ENCODE measurements around the gene DEFB132. TPM values are rescaled to one million over a fixed set of nuclear protein-coding genes. Genes with fewer than 3 reads are reported as not detected.

Gene DEFB132
- total RNA-seq, 1 donor from 2014 or later: not detected

DNA sequence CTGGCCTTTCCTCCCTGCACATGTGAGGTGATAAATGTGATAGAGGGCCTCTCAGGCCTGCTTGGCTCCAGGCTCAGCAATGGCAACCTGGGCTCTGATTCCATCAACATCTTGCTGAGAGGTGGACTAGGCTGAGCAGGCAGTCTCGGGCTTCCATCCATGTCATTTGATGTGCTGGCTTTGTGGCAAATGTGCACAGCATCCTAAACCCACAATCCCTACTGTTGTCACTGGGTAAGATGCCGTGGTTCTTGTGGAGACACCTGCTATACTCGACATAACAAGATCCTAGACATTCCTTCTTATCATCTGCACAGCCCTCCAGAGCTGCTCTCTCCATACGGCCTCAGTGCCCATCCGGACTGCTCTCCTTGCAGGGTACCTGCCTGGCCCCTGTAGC lies 37.1 kb downstream of the DEFB132 start:
- no peaks in the 10 kb centered on the region for H3K36me3 ChIP-seq (ENCODE audit: control insufficient read depth in 3 of 3, insufficient read depth in 3 of 3, low read length in 3 of 3)
- H3K27ac ChIP-seq (ENCODE audit: low read depth, low read length): no peak overlapping the region
- no peaks in the 10 kb centered on the region for H3K9me3 ChIP-seq (ENCODE audit: control insufficient read depth in 3 of 3, low read length in 3 of 3)
- H3K9ac ChIP-seq (ENCODE audit: low read depth in 1 of 3, low read length in 3 of 3): no peak overlapping the region
- no peak overlapping the region for H3K4me3 ChIP-seq (ENCODE audit: low read length in 3 of 3)
- H3K4me1 ChIP-seq (ENCODE audit: control insufficient read depth in 3 of 3, insufficient read depth in 3 of 3, low read length in 3 of 3): peaks cover 22 to 35% (median 29%) of the 10 kb centered on the region in 3 donors
- H3K27me3 ChIP-seq (ENCODE audit: control insufficient read depth in 3 of 3, insufficient read depth in 3 of 3, low read length in 3 of 3): no peaks in the 10 kb centered on the region

- Histone ChIP-seq H3K4me3 (ENCODE audit: low read length in 3 of 3) (no peak overlapping the region), H3K27me3 (ENCODE audit: control insufficient read depth in 3 of 3, insufficient read depth in 3 of 3, low read length in 3 of 3) (no peaks in the 10 kb centered on the region), H3K9me3 (ENCODE audit: control insufficient read depth in 3 of 3, low read length in 3 of 3) (no peaks in the 10 kb centered on the region), H3K27ac (ENCODE audit: low read depth, low read length) (no peak overlapping the region), H3K36me3 (ENCODE audit: control insufficient read depth in 3 of 3, insufficient read depth in 3 of 3, low read length in 3 of 3) (no peaks in the 10 kb centered on the region), H3K9ac (ENCODE audit: low read depth in 1 of 3, low read length in 3 of 3) (no peak overlapping the region), H3K4me1 (ENCODE audit: control insufficient read depth in 3 of 3, insufficient read depth in 3 of 3, low read length in 3 of 3) (peaks cover 17 to 38% (median 33%) of the 10 kb centered on the region in 3 donors)
Measured at GRCh38 chr20:295804-296203, 38.3 kb downstream of the DEFB132 start.

DNA sequence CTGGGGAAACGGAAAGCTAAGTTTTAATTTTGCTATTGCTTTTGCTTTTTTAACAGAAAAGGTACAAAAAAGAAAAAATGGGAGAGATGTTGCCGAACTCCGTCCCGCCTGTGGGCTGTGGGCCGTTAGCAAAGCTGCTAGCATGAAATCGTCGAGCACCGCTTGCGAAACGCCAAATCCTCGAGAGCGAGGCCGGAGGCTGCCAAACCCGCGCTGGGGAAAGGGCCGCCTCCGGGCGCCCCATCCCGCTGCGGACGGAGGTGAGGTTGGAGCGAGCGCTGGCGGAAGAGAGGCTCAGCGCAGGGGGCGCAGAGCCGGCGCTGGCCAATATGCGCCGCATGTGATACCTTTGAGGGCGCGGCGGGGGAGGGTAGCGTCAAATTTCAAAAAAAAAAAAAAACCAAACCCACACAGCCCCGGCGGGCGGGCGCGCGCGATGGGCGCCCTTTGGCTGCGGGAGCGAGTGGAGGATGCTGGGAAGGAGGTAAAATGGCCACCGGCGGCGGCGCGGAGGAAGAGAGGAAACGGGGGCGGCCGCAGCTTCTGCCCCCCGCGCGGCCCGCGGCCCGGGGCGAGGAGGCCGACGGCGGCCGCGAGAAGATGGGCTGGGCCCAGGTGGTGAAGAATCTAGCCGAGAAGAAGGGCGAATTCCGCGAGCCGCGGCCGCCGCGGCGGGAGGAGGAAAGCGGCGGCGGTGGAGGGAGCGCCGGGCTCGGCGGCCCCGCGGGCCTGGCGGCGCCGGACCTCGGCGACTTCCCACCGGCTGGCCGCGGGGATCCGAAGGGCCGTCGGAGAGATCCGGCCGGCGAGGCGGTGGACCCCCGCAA lies 39.8 kb downstream of the DEFB132 start, which contains the start of gene ZCCHC3:
Gene ZCCHC3 (plus strand): TSS at position 473 of the 827 bp plus-strand sequence. CDS start 17 bp downstream, at position 490.
- Histone ChIP-seq H3K9ac (ENCODE audit: low read depth in 1 of 3, low read length in 3 of 3) (peak within 1 kb of the TSS; percentile 87 to 96 (median 91)), H3K27me3 (ENCODE audit: control insufficient read depth in 3 of 3, insufficient read depth in 3 of 3, low read length in 3 of 3) (no peaks in the 10 kb centered on the region), H3K9me3 (ENCODE audit: control insufficient read depth in 3 of 3, low read length in 3 of 3) (no peaks in the 10 kb centered on the region), H3K4me3 (ENCODE audit: low read length in 3 of 3) (peak within 1 kb of the TSS; percentile 96 to 98 (median 97)), H3K36me3 (ENCODE audit: control insufficient read depth in 3 of 3, insufficient read depth in 3 of 3, low read length in 3 of 3) (no peaks in the 10 kb centered on the region), H3K27ac (ENCODE audit: low read depth, low read length) (peak within 1 kb of the TSS; percentile 90), H3K4me1 (ENCODE audit: control insufficient read depth in 3 of 3, insufficient read depth in 3 of 3, low read length in 3 of 3) (peaks cover 14 to 36% (median 33%) of the 10 kb centered on the region in 3 donors)

DNA sequence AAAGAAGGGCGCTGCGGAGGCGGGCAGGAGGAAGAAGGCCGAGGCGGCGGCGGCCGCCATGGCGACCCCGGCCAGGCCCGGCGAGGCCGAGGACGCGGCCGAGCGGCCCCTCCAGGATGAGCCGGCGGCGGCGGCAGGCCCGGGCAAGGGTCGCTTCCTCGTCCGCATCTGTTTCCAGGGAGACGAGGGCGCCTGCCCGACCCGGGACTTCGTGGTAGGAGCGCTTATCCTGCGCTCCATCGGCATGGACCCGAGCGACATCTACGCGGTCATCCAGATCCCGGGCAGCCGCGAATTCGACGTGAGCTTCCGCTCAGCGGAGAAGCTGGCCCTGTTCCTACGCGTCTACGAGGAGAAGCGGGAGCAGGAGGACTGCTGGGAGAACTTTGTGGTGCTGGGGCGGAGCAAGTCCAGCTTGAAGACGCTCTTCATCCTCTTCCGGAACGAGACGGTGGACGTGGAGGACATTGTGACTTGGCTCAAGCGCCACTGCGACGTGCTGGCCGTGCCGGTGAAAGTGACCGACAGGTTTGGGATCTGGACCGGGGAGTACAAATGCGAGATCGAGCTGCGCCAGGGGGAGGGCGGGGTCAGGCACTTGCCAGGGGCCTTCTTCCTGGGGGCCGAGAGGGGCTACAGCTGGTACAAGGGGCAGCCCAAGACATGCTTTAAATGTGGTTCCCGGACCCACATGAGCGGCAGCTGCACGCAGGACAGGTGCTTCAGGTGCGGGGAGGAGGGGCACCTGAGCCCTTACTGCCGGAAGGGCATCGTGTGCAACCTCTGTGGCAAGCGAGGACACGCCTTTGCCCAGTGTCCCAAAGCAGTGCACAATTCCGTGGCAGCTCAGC lies 40.6 kb downstream of the DEFB132 start:
- Histone ChIP-seq H3K4me1 (ENCODE audit: control insufficient read depth in 3 of 3, insufficient read depth in 3 of 3, low read length in 3 of 3) (peaks cover 14 to 36% (median 33%) of the 10 kb centered on the region in 3 donors), H3K36me3 (ENCODE audit: control insufficient read depth in 3 of 3, insufficient read depth in 3 of 3, low read length in 3 of 3) (no peaks in the 10 kb centered on the region), H3K27me3 (ENCODE audit: control insufficient read depth in 3 of 3, insufficient read depth in 3 of 3, low read length in 3 of 3) (no peaks in the 10 kb centered on the region), H3K27ac (ENCODE audit: low read depth, low read length) (peak overlapping the region; percentile 90), H3K9ac (ENCODE audit: low read depth in 1 of 3, low read length in 3 of 3) (peak overlapping the region; percentile 87 to 96 (median 91)), H3K9me3 (ENCODE audit: control insufficient read depth in 3 of 3, low read length in 3 of 3) (no peaks in the 10 kb centered on the region), H3K4me3 (ENCODE audit: low read length in 3 of 3) (peak overlapping the region; percentile 96 to 98 (median 97))

DNA sequence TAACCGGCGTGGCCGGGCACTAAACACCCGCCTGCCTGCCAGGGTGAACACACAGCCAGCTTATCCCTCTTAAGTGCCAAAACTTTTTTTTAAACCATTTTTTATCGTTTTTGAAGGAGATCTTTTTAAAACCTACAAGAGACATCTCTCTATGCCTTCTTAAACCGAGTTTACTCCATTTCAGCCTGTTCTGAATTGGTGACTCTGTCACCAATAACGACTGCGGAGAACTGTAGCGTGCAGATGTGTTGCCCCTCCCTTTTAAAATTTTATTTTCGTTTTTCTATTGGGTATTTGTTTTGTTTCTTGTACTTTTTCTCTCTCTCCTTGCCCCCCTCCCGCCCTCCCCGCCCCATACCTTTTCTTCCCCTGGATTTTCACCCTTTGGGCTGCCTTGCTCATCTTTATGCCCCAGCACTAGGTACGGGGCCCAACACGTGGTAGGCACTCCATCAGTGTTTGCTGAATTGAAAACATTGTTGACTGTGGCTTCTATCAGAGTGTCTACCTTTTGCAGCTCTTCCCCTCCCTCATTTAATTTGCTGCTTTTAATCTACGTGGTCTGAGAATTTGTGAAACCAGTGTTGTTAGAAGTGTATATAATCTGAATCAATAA lies 41.4 kb downstream of the DEFB132 start:
- no peaks in the 10 kb centered on the region for H3K27me3 ChIP-seq (ENCODE audit: control insufficient read depth in 3 of 3, insufficient read depth in 3 of 3, low read length in 3 of 3)
- peaks cover 14 to 36% (median 33%) of the 10 kb centered on the region in 3 donors for H3K4me1 ChIP-seq (ENCODE audit: control insufficient read depth in 3 of 3, insufficient read depth in 3 of 3, low read length in 3 of 3)
- no peaks in the 10 kb centered on the region for H3K9me3 ChIP-seq (ENCODE audit: control insufficient read depth in 3 of 3, low read length in 3 of 3)
- H3K9ac ChIP-seq (ENCODE audit: low read depth in 1 of 3, low read length in 3 of 3): peak overlapping the region; percentile 87 to 96 (median 91)
- H3K27ac ChIP-seq (ENCODE audit: low read depth, low read length): peak overlapping the region; percentile 90
- no peaks in the 10 kb centered on the region for H3K36me3 ChIP-seq (ENCODE audit: control insufficient read depth in 3 of 3, insufficient read depth in 3 of 3, low read length in 3 of 3)
- H3K4me3 ChIP-seq (ENCODE audit: low read length in 3 of 3): peak overlapping the region; percentile 96 to 98 (median 97)

DNA sequence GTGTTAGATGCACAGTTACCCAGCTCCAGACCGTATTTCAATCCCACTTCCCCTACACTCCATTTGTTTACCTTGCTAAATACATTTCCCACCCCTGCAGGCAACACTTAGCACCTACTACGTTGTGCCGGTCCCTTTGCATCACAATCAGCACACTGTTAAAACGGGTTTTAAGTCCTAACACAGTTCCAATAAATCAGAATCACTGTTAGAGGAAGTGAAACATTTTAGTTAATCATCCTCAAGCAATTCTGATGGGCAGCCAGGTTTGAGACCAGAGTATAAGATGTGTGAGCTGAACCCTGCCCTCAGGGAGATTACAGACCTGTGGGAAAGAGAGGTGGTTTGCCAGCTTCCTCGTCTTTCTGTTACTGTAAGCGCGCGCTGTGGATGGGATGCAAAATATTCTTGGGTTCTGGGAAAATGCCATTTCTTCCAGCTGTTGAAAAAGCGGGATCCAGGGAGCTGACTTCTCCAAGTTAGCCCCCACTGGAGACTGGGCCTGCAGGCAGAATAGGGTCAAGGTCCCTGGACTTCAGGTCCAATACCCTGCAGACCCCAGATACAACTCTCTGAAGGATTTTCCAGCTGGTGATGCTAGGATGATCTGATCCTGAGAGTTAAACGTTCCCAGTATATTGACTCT lies 42.9 kb downstream of the DEFB132 start:
- Histone ChIP-seq H3K9me3 (ENCODE audit: control insufficient read depth in 3 of 3, low read length in 3 of 3) (no peaks in the 10 kb centered on the region), H3K36me3 (ENCODE audit: control insufficient read depth in 3 of 3, insufficient read depth in 3 of 3, low read length in 3 of 3) (no peaks in the 10 kb centered on the region), H3K9ac (ENCODE audit: low read depth in 1 of 3, low read length in 3 of 3) (peak overlapping the region in 1 of 3 donors; percentile 7), H3K4me1 (ENCODE audit: control insufficient read depth in 3 of 3, insufficient read depth in 3 of 3, low read length in 3 of 3) (peaks cover 14 to 36% (median 33%) of the 10 kb centered on the region in 3 donors), H3K4me3 (ENCODE audit: low read length in 3 of 3) (no peak overlapping the region), H3K27me3 (ENCODE audit: control insufficient read depth in 3 of 3, insufficient read depth in 3 of 3, low read length in 3 of 3) (no peaks in the 10 kb centered on the region), H3K27ac (ENCODE audit: low read depth, low read length) (no peak overlapping the region)

- no peaks in the 10 kb centered on the region for H3K9me3 ChIP-seq (ENCODE audit: control insufficient read depth in 3 of 3, low read length in 3 of 3)
- H3K4me1 ChIP-seq (ENCODE audit: control insufficient read depth in 3 of 3, insufficient read depth in 3 of 3, low read length in 3 of 3): peaks cover 14 to 31% (median 29%) of the 10 kb centered on the region in 3 donors
- no peak overlapping the region for H3K27ac ChIP-seq (ENCODE audit: low read depth, low read length)
- H3K9ac ChIP-seq (ENCODE audit: low read depth in 1 of 3, low read length in 3 of 3): no peak overlapping the region
- no peak overlapping the region for H3K4me3 ChIP-seq (ENCODE audit: low read length in 3 of 3)
- H3K27me3 ChIP-seq (ENCODE audit: control insufficient read depth in 3 of 3, insufficient read depth in 3 of 3, low read length in 3 of 3): no peaks in the 10 kb centered on the region
- H3K36me3 ChIP-seq (ENCODE audit: control insufficient read depth in 3 of 3, insufficient read depth in 3 of 3, low read length in 3 of 3): no peaks in the 10 kb centered on the region
Measured at GRCh38 chr20:301886-302848, 44.6 kb downstream of the DEFB132 start.

DNA sequence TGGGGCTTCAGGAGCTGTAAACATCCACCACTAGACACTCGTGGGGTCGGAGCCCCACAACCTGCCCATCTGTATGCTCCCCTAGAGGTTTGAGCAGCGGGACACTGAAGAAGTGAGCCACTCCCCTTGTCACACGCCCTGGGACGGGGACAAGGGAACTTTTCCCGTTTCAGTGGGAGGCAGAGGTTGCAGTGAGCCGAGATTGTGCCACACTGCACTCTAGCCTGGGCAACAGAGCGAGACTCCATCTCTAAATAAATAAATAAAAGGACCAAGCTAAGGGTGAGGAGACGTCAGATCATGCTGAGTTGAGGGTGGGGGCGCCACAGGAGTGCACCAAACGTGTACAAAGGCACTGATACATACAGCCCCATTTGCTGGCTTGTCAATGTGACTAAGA lies 48.2 kb downstream of the DEFB132 start:
- Histone ChIP-seq H3K27me3 (ENCODE audit: control insufficient read depth in 3 of 3, insufficient read depth in 3 of 3, low read length in 3 of 3) (no peaks in the 10 kb centered on the region), H3K4me1 (ENCODE audit: control insufficient read depth in 3 of 3, insufficient read depth in 3 of 3, low read length in 3 of 3) (peaks cover 10 to 13% (median 10%) of the 10 kb centered on the region in 3 donors), H3K4me3 (ENCODE audit: low read length in 3 of 3) (no peak overlapping the region), H3K9ac (ENCODE audit: low read depth in 1 of 3, low read length in 3 of 3) (no peak overlapping the region), H3K36me3 (ENCODE audit: control insufficient read depth in 3 of 3, insufficient read depth in 3 of 3, low read length in 3 of 3) (no peaks in the 10 kb centered on the region), H3K9me3 (ENCODE audit: control insufficient read depth in 3 of 3, low read length in 3 of 3) (no peaks in the 10 kb centered on the region), H3K27ac (ENCODE audit: low read depth, low read length) (no peak overlapping the region)
